ENCODE measurements around the gene BANP. TPM values are rescaled to one million over a fixed set of nuclear protein-coding genes. Genes with fewer than 3 reads are reported as not detected.

Gene BANP
- total RNA-seq, 3 donors from 2014 or later (not counting 1 experiment from before 2014, with no cell fraction given) = 88.8 to 117 (median 117) TPM

DNA sequence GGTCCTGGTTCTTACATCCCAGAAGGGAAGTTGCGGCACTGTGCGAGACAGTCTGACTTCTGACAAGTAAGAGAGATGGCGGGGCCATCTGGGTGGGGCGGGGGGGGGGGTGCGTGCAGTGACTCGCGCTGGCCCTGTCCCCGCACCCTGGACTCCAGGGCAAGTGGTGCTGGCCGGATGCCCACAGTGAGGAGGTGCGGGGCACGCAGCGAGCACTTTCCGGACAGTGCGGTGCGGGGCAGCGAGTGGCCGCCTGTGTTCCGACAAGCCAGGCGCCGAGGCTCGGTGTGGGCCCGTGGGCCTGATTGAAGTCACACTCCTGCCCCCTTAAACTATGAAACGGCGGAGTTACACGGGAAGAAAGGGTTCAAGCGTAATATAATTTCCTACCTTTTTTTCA, 106.4 kb downstream of the BANP start:
- TF ChIP-seq, protein P1, sequence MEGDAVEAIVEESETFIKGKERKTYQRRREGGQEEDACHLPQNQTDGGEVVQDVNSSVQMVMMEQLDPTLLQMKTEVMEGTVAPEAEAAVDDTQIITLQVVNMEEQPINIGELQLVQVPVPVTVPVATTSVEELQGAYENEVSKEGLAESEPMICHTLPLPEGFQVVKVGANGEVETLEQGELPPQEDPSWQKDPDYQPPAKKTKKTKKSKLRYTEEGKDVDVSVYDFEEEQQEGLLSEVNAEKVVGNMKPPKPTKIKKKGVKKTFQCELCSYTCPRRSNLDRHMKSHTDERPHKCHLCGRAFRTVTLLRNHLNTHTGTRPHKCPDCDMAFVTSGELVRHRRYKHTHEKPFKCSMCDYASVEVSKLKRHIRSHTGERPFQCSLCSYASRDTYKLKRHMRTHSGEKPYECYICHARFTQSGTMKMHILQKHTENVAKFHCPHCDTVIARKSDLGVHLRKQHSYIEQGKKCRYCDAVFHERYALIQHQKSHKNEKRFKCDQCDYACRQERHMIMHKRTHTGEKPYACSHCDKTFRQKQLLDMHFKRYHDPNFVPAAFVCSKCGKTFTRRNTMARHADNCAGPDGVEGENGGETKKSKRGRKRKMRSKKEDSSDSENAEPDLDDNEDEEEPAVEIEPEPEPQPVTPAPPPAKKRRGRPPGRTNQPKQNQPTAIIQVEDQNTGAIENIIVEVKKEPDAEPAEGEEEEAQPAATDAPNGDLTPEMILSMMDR (IDR thresholded peaks at IDR 0.05) = no peak
- no peaks in the 10 kb centered on the region for H3K36me3 Mint-ChIP-seq
- ATAC-seq = no peak
- H3K9me3 Mint-ChIP-seq = no peaks in the 10 kb centered on the region
- no peaks in the 10 kb centered on the region for H3K27me3 Mint-ChIP-seq (ENCODE audit: low read depth in 2 of 2)
- 97% methylated on average over 26 of the region's 26 CpGs for WGBS (ENCODE audit: insufficient coverage)
- no peak overlapping the region for H3K27ac Mint-ChIP-seq
- no peaks in the 10 kb centered on the region for H3K4me1 Mint-ChIP-seq
- Histone ChIP-seq H3K27me3 (ENCODE audit: control insufficient read depth, insufficient read depth, low read length) (no peaks in the 10 kb centered on the region), H3K27ac (ENCODE audit: low read length) (no peak overlapping the region), H3K4me3 (ENCODE audit: low read length) (no peak overlapping the region), H3K36me3 (ENCODE audit: control insufficient read depth, insufficient read depth, low read length) (peaks cover 19% of the 10 kb centered on the region), H3K9me3 (ENCODE audit: control insufficient read depth, insufficient read depth, low read length) (no peaks in the 10 kb centered on the region), H3K4me1 (ENCODE audit: control insufficient read depth, insufficient read depth, low read length) (no peaks in the 10 kb centered on the region)
- intact Hi-C loops (cut with micrococcal nuclease) = no loop called here
- DNase-seq = no peak
- H3K4me3 Mint-ChIP-seq = no peak overlapping the region

DNA sequence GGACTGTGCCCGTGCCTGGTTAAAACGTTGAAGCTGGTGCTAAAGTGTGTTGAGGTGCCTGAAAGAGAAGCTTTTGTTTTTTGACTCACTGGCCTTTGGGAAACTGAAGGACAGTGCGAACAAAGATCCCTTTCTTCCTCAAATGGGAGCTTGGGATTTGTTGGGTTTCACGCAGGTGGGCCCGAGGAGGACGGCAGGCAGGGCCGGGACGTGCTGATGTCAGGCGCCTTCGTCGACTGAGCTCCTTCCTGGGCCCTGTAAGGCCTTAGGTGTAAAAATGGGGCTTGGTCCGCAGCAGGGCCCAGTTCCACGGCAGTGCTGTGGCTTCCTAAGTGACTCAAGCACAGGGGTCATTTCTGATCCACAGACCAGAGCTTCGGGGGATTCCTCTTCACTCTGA, 106.9 kb downstream of the BANP start:
- Histone ChIP-seq H3K27ac (ENCODE audit: low read length) (no peak overlapping the region), H3K36me3 (ENCODE audit: control insufficient read depth, insufficient read depth, low read length) (peaks cover 22% of the 10 kb centered on the region), H3K4me1 (ENCODE audit: control insufficient read depth, insufficient read depth, low read length) (no peaks in the 10 kb centered on the region), H3K4me3 (ENCODE audit: low read length) (no peak overlapping the region), H3K9me3 (ENCODE audit: control insufficient read depth, insufficient read depth, low read length) (no peaks in the 10 kb centered on the region), H3K27me3 (ENCODE audit: control insufficient read depth, insufficient read depth, low read length) (no peaks in the 10 kb centered on the region)
- ATAC-seq (no peak), DNase-seq (no peak)
- H3K27me3 Mint-ChIP-seq (ENCODE audit: low read depth in 2 of 2) = no peaks in the 10 kb centered on the region
- no peaks in the 10 kb centered on the region for H3K4me1 Mint-ChIP-seq
- no peaks in the 10 kb centered on the region for H3K9me3 Mint-ChIP-seq
- no peak overlapping the region for H3K4me3 Mint-ChIP-seq
- TF ChIP-seq, protein P1 (IDR thresholded peaks at IDR 0.05) = no peak
- intact Hi-C loops (cut with micrococcal nuclease) = no loop called here
- 90% methylated on average over 14 of the region's 14 CpGs for WGBS (ENCODE audit: insufficient coverage)
- no peaks in the 10 kb centered on the region for H3K36me3 Mint-ChIP-seq
- H3K27ac Mint-ChIP-seq = no peak overlapping the region

DNA sequence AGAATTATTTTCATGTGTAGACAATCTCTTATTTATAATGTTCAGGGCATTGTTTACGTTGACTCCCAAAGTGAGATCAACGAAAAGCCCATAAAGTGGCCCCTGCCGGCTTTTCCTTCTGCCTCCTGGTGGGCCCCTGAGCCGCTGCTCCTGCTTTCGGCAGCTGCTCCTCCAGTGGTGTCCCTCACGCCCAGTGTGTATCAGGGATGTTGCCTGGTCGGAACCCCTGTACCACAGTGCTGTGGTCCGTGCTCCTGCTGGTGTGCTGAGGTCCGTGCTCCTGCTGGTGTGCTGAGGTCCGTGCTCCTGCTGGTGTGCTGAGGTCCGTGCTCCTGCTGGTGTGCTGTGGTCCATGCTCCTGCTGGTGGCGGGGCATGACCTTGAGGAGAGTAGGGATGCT, 107.6 kb downstream of the BANP start:
- DNase-seq (no peak), ATAC-seq (no peak)
- no peaks in the 10 kb centered on the region for H3K9me3 Mint-ChIP-seq
- no peaks in the 10 kb centered on the region for H3K27me3 Mint-ChIP-seq (ENCODE audit: low read depth in 2 of 2)
- H3K36me3 Mint-ChIP-seq = no peaks in the 10 kb centered on the region
- H3K4me3 Mint-ChIP-seq = no peak overlapping the region
- WGBS (ENCODE audit: insufficient coverage) = 98% methylated on average over 11 of the region's 12 CpGs
- H3K27ac Mint-ChIP-seq = no peak overlapping the region
- Histone ChIP-seq H3K36me3 (ENCODE audit: control insufficient read depth, insufficient read depth, low read length) (peaks cover 24% of the 10 kb centered on the region), H3K27me3 (ENCODE audit: control insufficient read depth, insufficient read depth, low read length) (no peaks in the 10 kb centered on the region), H3K4me3 (ENCODE audit: low read length) (no peak overlapping the region), H3K4me1 (ENCODE audit: control insufficient read depth, insufficient read depth, low read length) (no peaks in the 10 kb centered on the region), H3K9me3 (ENCODE audit: control insufficient read depth, insufficient read depth, low read length) (no peaks in the 10 kb centered on the region), H3K27ac (ENCODE audit: low read length) (no peak overlapping the region)
- intact Hi-C loops (cut with micrococcal nuclease) = no loop called here
- H3K4me1 Mint-ChIP-seq = peaks cover 0 to 3% of the 10 kb centered on the region in 2 donors
- TF ChIP-seq, protein P1 (IDR thresholded peaks at IDR 0.05) = no peak

DNA sequence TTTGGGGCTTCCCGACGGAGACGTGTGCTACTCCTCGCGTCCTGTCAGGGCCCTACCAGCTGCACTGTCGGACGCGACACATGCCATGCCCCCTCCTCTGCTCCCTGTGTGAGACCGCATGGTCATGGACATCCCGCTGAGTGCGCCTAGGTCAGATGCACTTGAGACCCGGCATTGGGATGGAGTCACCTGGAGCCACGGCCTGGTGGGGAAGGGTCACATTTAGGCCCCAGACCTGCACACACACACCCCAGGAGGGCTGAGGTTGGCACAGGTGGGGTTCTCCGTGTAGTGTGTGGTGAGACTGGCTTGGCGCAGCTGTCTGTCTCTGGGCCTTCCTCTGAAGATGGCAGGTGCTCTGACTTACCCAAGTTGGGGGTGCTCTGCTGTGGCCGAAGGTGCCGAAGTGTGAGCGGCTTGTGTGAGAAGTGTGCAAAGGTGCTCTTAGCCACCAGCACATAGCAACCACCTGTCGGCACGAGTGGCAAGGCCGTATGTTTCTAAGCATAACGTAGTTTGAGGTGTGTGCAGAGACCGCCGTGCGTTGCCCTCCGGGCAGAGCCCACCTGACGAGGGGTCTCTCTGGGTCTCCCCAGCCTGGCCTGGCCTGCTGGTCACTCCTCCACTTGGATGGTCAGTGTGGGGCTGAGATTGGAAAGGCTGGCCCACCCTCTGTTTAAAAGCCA, 108.6 kb downstream of the BANP start:
- Mint-ChIP-seq H3K27me3 (ENCODE audit: low read depth in 2 of 2) (no peaks in the 10 kb centered on the region), H3K4me3 (no peak overlapping the region), H3K9me3 (no peaks in the 10 kb centered on the region), H3K36me3 (no peaks in the 10 kb centered on the region), H3K4me1 (peaks cover 0 to 4% of the 10 kb centered on the region in 2 donors), H3K27ac (no peak overlapping the region)
- intact Hi-C loops (cut with micrococcal nuclease) = no loop called here
- Histone ChIP-seq H3K4me3 (ENCODE audit: low read length) (no peak overlapping the region), H3K27ac (ENCODE audit: low read length) (no peak overlapping the region), H3K27me3 (ENCODE audit: control insufficient read depth, insufficient read depth, low read length) (no peaks in the 10 kb centered on the region), H3K9me3 (ENCODE audit: control insufficient read depth, insufficient read depth, low read length) (no peaks in the 10 kb centered on the region), H3K4me1 (ENCODE audit: control insufficient read depth, insufficient read depth, low read length) (no peaks in the 10 kb centered on the region), H3K36me3 (ENCODE audit: control insufficient read depth, insufficient read depth, low read length) (peaks cover 22% of the 10 kb centered on the region)
- DNase-seq (no peak), ATAC-seq (no peak)
- WGBS (ENCODE audit: insufficient coverage) = 98% methylated on average over 27 of the region's 27 CpGs
- TF ChIP-seq, protein P1 (IDR thresholded peaks at IDR 0.05) = no peak
